ENCODE data around the gene GFPT2.

GFPT2 gene

GRCh38 chr5:180271221-180271620 lies 81.9 kb downstream of the GFPT2 start:
- no peak for DNase-seq

GRCh38 chr5:180259260-180259611 lies 93.9 kb downstream of the GFPT2 start:
- no peak for DNase-seq

- no peak for DNase-seq
Observed at GRCh38 chr5:180253036-180253824, 99.9 kb downstream of the GFPT2 start.

GRCh38 chr5:180251887-180252286 lies 101.2 kb downstream of the GFPT2 start:
- DNase-seq, result no peak

- DNase-seq, result no peak
Observed at GRCh38 chr5:180251141-180251540, 102.0 kb downstream of the GFPT2 start.
